HG02571 (cell line): Measurements from ENCODE around the gene MECR.

Source experiments
- ATAC-seq: cut with Tn5 transposase; IDR thresholded peaks from one replicate; pipeline ENCODE4 v1.9.1; 2021; ENCODE audit warnings: mild to moderate bottlenecking, moderate library complexity; ENCODE audit not compliant: unreplicated experiment

The MECR gene

DNA sequence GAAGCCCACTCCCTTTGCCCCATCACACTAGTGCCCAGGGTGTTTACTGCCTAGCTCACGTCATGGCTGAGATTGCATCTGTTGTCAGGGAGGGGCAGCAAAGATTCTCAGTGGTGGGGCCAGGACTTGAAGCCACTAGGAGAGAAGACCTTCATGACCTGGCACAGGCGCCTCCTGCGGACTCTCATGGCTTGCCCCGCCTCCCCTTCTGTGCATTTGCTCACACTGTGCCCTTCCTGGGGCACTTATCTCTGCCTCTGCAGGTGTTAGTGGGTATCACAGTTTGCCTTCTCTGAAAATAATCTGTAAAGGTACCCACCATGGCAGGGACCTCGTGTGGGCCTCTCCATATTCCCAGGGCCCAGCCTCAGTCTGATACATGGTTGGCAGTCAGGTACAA, 25.7 kb upstream of the MECR start:
- ATAC-seq: no peak

DNA sequence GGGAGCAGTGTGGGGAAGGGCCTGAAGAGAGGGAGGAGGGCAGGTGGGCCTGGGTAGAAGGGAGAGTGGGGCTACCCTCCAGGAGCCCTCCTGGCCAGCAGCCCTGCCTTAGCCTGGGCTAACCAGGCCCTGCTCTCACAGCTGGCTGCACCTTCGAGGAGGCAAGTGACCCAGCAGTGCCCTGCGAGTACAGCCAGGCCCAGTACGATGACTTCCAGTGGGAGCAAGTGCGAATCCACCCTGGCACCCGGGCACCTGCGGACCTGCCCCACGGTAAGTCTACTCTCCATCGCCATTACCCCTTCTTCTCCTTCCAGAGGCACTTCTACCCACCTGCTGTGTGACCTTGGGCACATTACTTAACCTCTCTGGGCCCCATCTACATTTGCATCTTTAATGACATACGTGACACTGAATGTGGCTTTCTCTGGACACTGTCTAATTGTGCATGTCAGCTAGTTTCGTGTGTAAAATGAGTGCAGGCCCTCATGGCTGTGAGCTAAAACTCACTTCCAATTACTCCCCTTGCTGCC, 24.5 kb upstream of the MECR start:
- ATAC-seq: no peak

DNA sequence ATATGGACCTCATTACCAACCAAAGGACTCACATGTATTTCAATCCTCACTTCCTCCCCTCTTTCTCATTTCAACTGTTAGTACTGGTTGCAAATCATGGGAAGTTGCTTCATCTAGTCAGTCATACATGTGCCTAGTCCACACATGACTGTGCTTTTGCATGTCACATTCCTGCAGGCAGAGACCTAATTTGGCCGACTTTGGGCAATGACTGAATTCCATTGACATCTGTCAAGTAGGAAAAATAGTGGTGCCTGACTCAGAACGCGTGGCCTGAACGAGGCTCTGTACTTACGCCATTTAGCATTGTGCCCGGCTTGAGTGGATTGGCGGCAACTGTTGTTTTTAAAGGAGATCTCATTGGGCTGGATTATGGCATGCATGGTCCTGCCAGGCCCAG, 23.6 kb upstream of the MECR start:
- ATAC-seq: no peak

GRCh38 chr1:29253180-29253579, 22.4 kb upstream of the MECR start:
- ATAC-seq: no peak

- ATAC-seq: no peak
Observed at GRCh38 chr1:29251164-29252124, 20.7 kb upstream of the MECR start.

DNA sequence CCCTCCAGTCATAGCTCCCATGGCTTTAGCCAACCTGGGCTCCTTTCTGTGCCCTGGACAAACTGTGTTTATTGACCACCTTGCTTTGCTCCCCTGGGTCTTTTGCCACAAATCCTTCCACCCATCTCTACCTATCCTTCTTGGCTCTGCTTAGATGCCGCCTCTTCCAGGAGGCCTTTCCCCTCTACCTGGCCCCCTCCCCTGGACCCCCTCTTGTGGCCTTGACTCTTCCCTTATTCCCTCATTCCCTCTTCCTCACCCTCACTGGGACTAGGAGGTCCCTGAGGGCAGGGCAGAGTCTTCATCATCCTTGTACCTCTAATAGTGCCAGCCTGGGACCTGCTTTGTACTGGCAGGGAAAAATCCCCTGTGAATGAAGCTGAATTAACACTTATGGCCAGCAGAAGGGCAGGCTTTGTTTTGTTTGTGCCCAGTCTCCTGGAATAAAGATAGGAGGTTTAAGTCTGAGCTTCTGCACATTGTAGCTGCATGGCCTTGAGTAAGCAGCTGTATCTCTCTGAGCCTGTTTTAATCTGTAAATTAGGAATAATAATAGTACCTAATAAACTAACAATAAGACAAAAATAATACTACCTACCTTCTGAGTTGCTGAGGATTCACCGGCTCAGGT, 19.3 kb upstream of the MECR start:
- ATAC-seq: no peak

- ATAC-seq: no peak
Observed at GRCh38 chr1:29249170-29249691, 18.5 kb upstream of the MECR start.

DNA sequence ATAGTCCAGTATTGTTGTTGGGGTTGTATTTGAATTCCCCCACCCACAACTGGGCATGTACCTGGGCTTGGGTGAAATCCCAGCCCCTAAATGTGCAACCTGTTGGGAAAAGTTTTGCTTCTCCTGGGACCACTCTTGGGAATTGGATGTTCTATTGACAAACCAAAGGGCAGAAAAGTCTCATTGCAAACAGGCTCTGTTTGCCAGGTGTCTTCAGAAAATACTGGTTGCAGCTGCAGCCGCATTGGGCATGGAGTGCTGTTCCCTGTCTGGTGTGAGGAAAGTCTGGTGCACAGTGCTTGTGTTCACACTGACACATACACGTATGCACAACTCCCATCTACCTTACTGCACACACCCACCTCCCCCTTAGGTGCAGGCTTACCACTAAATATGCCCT, 17.7 kb upstream of the MECR start:
- ATAC-seq: no peak

GRCh38 chr1:29247571-29248273, 17.0 kb upstream of the MECR start:
- ATAC-seq: no peak

DNA sequence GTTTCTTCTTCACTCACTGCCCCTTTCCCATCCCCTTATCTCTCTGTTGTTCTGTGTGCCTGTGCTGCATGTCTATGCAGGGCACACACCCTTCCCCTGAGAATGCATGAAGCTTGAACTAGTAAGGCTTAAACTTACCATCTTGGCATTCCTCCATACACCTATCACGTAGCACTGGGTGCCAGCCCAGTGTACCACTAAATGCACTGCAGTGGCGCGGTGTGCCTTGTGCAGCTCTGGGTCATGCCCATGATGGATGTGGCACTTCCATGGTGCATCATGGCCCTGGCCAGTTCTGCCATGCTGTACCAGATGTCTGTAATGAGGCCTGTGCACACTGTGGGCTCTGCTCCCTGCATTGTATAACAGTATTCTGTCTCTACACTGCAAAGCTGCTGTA, 16.3 kb upstream of the MECR start:
- ATAC-seq: no peak

GRCh38 chr1:29245876-29246275, 15.1 kb upstream of the MECR start:
- ATAC-seq: no peak

- no peak for ATAC-seq
Observed at GRCh38 chr1:29245261-29245660, 14.5 kb upstream of the MECR start.

- ATAC-seq: no peak
Observed at GRCh38 chr1:29243871-29244200, 13.1 kb upstream of the MECR start.

GRCh38 chr1:29243023-29243870, 12.5 kb upstream of the MECR start:
- no peak for ATAC-seq

DNA sequence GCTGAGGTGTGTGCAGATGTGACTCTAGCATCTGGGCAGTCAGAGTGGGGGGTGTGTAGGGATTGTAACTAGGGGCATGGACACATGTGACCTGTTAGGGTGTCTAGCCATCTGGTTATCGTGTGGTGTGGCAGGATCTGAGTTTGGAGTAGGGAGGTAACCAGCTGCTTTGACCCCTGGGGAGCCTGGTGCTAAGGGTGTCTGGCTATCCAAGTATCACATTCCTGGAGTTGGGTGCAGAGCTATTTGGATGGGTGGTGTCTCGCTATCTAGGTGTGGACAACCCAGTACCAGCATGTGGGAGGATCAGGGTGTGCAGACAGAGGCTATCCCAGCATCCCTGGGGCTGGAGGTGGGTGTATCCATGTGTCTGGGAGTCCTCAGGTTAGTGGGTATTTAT, 10.3 kb upstream of the MECR start:
- ATAC-seq: no peak

GRCh38 chr1:29240400-29240837, 9.7 kb upstream of the MECR start:
- no peak for ATAC-seq

DNA sequence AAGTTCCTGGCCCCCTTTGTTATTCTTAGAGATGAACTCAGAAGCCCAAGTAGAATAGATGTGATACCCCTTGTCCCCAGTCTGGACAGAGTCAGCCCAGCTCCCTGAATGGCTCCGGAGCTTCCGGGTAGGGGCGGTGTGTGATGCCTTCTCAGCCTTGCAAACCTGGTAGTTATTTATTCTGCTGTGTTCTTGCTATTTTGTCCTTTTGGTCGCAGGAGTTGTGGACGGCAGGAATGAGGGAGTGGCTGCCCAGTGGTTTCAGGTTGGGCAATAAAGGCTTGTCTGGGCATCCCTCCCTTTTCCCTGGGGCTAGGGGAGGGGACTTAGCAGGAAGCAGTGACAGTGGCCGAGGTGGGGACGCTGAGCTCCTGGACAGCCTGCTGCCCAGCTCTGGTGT, 8.4 kb upstream of the MECR start:
- no peak for ATAC-seq

DNA sequence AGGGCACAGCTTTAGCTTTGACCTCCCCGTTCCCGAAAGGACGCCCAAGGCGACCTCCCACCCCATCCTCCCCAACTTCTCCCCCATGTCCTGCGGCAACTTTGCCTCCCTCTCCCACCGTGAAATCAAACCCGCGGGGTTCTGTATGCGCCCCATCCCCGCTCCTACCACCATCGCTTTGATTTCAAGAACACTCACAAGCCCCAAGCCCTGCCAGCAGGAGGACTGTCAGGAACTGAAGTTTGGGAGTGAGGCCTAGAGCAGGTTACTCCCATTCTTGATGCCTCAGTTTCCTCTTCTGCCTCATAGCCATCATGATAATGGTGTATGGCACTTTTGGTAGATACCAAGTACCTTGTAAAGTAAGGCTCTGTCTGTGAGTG, 7.9 kb upstream of the MECR start:
- no peak for ATAC-seq

- no peak for ATAC-seq
Observed at GRCh38 chr1:29237852-29238619, 7.3 kb upstream of the MECR start.
